Measurements from ENCODE around the gene CASP10. TPM values are rescaled to one million over a fixed set of nuclear protein-coding genes. Genes with fewer than 3 reads are reported as not detected.

Gene CASP10
- total and polyA plus RNA-seq, 2 of the 13 experiments (the other 11 are each of a cell fraction or from before 2014, with no cell fraction given) = 22.2 to 23.8 TPM

GRCh38 chr2:201204655-201205514, 21.9 kb downstream of the CASP10 start (continued):
- TF ChIP-seq ADNP (CRISPR knock-in tag; IDR thresholded peaks at IDR 0.05) (peak; percentile 85; the same call in 1 of the 2 replicates), ATF2 (CRISPR knock-in tag; IDR thresholded peaks at IDR 0.05) (peak; percentile 27), ZNF691 (CRISPR knock-in tag; IDR thresholded peaks at IDR 0.05; ENCODE audit: borderline replicate concordance, low read depth) (no peak), ZNF850 (CRISPR knock-in tag; conservative IDR thresholded peaks at IDR 0.05) (no peak), HNF4G (IDR thresholded peaks at IDR 0.05; ENCODE audit: borderline replicate concordance, low read depth, low read length) (peak; percentile 22; the same call in 1 of the 2 replicates), HNF4G (CRISPR knock-in tag; IDR thresholded peaks at IDR 0.05; ENCODE audit: borderline replicate concordance, low read depth) (peak; percentile 76; the same call in 1 of the 2 replicates), ZBTB26 (CRISPR knock-in tag; IDR thresholded peaks at IDR 0.05; ENCODE audit: borderline replicate concordance) (peak; percentile 65; the same call in 1 of the 2 replicates), SMYD3 (CRISPR knock-in tag; IDR thresholded peaks at IDR 0.05) (no peak; the same call in 1 of the 2 replicates), E2F2 (CRISPR knock-in tag; IDR thresholded peaks at IDR 0.05; ENCODE audit: borderline replicate concordance) (no peak), HNRNPL (IDR thresholded peaks at IDR 0.05; ENCODE audit: low read depth, low read length) (no peak), THAP9 (CRISPR knock-in tag; IDR thresholded peaks at IDR 0.05; ENCODE audit: borderline replicate concordance) (peak; percentile 64; the same call in 1 of the 2 replicates), ZKSCAN8 (CRISPR knock-in tag; IDR thresholded peaks at IDR 0.05; ENCODE audit: borderline replicate concordance) (peak; percentile 44; the same call in 1 of the 2 replicates), ZNF678 (CRISPR knock-in tag; IDR thresholded peaks at IDR 0.05) (no peak), PHF20 (CRISPR knock-in tag; IDR thresholded peaks at IDR 0.05) (peak; percentile 67), ZBTB10 (CRISPR knock-in tag; IDR thresholded peaks at IDR 0.05; ENCODE audit: borderline replicate concordance) (no peak), ZNF557 (CRISPR knock-in tag; IDR thresholded peaks at IDR 0.05) (peak; percentile 76; the same call in 1 of the 2 replicates), POLR2AphosphoS2 (IDR thresholded peaks at IDR 0.05; ENCODE audit: low read depth, low read length) (no peak)

Data from HepG2 (cell line).